Ureter (tissue), 1 donor: Measurements from ENCODE around the gene CD9. TPM values are rescaled to one million over a fixed set of nuclear protein-coding genes. Genes with fewer than 3 reads are reported as not detected.
A peak's percentile ranks its signal among the peaks of the same experiment; 100 is the strongest.

ENCODE experiments used
- DNase-seq: peaks from one replicate; pipeline ENCODE4 v3.0.0-alpha.2; 2020; ENCODE audit warnings: low spot score
- total RNA-seq: library from RNA; stranded (reverse); gene quantifications from one replicate; pipeline ENCODE4 v1.2.4, GENCODE V29; 2023
- donor health status: DM: yes; HTN: yes; CAD: no.

Gene CD9
- total RNA-seq, 1 donor from 2014 or later = 427 TPM

DNA sequence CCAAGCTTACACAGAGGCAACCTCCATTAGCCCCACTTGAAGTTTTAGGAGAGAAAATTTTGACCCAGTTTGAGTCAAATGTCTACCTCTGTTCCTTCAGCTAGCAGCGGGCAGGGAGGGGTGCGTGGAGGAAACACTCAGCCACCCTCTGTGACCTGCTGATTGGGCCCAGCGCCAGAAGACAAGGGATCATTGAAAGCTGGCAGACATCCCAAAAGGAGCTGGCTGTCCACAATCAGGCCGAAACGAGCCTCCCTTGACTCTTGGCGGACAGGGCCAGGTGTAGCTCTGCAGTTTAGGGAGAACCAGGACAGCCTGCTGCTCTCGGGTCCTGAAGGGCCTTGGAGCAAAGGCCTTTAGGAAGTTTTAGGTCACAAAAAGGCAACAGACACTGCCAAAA is 41.3 kb downstream of the CD9 start:
- DNase-seq = peak; percentile 80

DNA sequence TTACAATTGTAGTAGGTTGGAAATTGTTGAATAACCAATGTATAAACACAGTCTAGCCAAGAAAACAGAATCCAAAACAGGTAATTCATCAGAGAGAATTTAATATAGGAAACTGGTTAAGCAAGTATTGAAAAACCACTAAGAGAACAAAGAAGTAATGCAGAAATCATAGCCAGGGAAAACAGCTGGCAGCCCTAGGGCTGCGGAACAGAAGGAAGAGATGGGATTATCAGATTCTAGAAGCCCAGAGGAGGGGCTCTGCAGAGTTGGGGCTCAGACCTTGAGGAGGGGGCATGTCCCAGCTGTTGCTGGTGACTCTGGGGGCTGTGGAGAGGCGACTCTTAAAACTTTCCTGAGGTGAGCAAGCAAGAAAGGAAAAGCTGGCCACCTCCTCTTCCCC is 49.4 kb downstream of the CD9 start:
- no peak for DNase-seq

- DNase-seq = no peak
These were observed 50.1 kb downstream of the CD9 start for GRCh38 chr12:6250343-6250742.

GRCh38 chr12:6253278-6253677 is 53.1 kb downstream of the CD9 start:
- DNase-seq = no peak

- DNase-seq = no peak
These were observed 54.3 kb downstream of the CD9 start for GRCh38 chr12:6254491-6254890.

- no peak for DNase-seq
These were observed 56.8 kb downstream of the CD9 start for GRCh38 chr12:6257007-6257406.

GRCh38 chr12:6262211-6262610 is 62.0 kb downstream of the CD9 start:
- no peak for DNase-seq

- DNase-seq = no peak
These were observed 62.4 kb downstream of the CD9 start for GRCh38 chr12:6262623-6263022.

- DNase-seq = no peak
These were observed 63.7 kb downstream of the CD9 start for GRCh38 chr12:6263931-6264330.

- DNase-seq = no peak
These were observed 64.3 kb downstream of the CD9 start for GRCh38 chr12:6264402-6265037.

- DNase-seq = no peak
These were observed 64.8 kb downstream of the CD9 start for GRCh38 chr12:6265038-6265405.

- DNase-seq = no peak
These were observed 66.4 kb downstream of the CD9 start for GRCh38 chr12:6266541-6266966.

DNA sequence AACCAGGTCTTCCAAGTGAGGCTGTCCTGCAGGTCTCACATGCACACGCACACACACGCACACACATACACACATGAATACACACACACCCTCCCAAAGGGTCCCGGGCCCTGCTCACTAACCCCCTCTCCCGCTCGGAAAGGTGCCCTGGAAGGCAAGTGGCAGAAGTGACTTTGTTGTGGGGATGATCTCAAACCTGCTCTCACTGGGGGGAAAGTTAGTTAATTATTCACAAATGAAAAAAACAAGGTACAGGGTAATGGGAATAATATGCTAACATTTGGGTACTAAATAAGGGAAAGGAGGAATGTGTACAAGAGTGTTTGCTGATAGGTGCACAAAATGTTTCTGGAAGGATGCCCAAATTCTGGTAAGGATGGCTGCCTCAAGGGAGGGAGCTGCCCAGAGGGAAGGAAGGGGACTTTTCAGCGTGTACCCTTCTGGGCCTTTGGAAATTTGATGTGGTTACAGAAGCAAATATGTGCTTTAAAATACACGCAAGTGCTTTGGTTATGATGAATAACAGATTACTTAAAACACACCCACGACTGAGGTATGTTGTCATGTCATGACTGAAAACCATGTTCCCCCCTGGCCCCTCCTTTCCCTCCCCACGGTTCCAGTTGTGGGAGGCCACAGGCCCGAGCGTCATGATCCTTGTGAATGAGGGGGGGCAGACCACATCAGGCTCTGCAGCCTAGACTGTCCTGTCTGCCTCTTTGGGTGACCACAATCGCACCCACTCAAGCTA is 66.9 kb downstream of the CD9 start:
- DNase-seq = no peak

- no peak for DNase-seq
These were observed 68.4 kb downstream of the CD9 start for GRCh38 chr12:6268484-6269157.

DNA sequence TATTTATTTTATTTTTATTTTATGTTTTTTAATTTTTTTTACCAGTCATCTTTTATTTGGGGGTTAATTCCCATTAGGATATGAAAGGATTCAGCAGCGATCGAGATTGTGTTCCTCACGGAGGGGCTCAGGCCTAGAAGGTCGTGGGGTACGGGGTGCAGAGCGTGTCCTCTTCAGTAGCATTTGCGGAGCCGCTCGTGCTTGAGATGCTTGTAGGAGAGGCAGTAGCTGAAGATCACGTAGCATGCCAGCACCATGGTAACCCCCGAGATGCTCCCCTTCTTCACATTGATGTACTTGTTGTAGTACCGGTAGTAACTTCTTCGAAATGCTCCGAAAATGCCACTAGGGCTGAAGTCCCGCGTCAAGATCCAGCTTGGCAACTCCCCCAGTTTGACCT is 69.8 kb downstream of the CD9 start:
- no peak for DNase-seq

DNA sequence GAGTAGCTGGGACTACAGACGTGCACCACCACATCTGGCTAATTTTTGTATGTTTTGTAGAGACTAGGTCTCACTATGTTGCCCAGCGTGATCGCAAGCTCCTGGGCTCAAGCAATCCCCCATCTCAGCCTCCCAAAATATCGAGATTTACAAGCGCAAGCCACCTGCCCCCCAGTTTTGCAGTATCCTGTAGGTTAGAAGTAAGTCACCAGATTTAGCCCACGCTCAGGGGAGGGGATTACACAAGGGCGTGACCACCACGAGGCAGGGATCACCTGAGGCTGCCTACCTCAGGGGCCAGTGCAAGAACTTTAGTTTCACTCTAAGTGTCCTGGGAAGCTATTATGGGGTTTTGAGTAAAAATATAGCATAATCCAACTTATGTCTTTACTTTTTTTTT is 71.1 kb downstream of the CD9 start:
- DNase-seq = no peak

DNA sequence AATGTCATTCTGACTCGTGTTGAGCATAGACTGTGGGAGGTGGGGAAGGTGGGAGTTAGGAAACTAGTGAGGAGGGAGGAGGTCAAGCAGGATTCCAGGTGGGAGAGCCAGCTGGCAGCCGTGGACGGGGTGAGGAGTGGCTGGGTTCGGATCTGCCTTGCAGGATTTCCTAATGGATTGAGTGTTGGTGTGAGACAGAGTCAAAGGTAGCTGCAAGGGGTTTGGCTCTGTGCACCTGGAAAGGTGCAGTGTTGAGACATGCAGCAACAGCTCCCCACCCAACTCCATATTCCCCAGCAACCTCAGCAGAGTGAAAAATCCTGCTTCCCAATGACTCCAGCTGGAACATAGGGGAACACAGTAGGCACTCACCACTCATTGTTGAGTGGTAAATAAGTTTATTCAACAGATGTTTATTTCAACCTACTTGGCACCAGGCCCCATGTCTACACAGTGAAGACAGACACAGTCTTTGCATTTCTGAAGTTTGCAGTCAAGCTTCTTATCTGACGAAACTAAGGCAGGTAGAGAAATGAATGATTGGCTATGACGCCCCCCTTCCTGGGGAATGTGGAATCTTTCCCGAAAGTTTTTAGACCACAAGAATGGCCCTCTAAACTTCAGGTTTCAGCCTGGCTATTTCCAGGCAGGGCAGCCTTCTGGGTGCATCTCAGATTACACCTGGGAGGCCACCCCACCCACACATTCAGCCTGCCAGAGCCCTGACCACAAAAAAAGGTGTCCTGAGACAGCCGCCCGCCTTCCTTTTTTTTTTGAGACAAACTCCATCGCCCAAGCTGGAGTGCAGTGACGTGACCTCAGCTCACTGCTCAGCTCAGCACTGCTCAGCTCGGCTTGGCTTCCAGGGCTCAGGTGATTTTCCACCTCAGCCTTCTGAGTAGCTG is 72.4 kb downstream of the CD9 start:
- DNase-seq = peak; percentile 66

GRCh38 chr12:6273205-6273540 is 73.0 kb downstream of the CD9 start:
- no peak for DNase-seq

DNA sequence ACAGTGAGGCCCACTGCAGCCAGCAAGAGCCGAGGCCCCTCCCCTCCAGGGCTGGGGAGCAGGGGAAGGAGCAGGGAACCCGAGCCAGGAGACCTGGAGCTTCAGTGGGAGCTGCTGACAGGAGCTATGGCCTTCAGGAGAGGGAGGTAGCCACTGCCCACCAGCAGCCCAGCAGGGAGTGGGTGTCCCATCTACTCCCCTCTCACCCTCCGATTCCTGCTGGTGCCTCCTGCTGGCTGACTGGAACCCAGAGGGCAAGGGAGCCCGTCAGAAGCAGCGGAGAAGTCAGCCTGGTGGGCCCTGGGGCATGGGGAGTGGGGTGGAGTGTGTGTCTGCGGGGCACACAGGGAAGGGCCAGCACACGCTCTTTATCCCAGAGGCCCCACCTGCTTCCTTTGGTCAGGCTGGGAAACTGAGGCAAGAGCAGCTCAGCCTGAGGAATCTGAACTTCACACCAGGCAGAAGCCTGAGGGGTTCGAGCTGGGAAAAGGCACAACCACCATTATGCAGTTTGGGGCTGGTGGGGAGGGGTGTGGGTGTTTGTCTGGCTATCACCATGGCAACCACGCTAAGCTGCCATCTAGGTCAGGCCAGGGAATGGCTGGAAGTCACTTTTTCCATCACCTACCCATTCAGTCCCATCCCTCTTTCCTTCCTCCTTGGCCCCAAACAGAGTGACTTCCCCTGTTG is 73.5 kb downstream of the CD9 start:
- DNase-seq = no peak

DNA sequence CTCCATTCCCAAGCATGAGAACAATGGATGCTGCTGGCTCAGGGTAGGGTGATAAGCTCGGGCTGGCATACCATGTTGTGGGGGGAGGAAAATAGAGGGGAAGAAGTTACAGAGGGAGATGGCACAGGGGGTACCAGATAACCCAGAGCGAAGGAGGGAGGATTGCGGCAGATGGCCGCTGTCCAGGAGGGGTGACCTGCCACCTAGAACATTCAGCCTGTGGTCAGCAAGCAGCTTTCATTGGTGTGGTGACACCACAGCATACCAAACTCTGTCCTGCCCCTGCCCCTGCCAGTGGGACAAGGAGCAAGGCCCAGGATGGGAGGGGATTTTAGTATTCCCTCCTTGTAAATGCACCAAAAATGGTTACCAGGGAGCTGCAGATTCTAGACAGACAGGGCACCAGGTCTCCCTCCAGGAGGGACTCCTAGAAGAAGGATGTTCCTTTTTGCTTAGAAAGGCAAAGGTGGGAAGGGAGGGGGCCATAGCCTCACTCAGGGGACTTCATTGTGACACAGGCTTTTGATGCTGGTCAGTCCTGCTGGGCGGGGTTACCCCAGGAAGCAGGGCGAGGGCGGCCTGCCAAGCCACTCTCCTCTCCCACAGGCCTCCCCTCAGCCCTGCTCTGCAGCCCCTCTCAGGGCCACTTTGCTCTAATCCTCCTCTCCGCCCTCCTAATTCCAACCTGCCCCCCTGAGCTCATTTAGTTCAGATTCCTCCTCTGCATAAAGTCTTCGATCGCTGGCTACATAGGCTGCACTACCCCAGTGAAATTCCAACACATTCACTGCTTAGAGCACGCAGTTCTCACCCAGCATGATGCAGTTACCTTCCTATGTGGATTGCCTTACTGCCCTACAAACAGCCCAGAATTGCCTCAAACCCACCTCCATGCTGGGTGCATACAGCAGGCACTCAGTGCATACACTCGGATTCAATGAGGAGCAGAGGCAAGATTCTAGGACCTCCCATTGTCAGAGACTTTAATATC is 74.3 kb downstream of the CD9 start:
- no peak for DNase-seq
